Dendritic cell treated with granulocyte-macrophage colony-stimulating factor and Interleukin-4, amounts not matched to agents 40 ng/mL and 50 ng/mL, for 4 days (primary cell): Measurements from ENCODE around the gene GUCA2B.

Experiments
- H3K27ac Mint-ChIP-seq: one replicate; pipeline ENCODE4 v1.8.0; 2022; ENCODE audit warnings: mild to moderate bottlenecking, mixed read lengths
- H3K27me3 Mint-ChIP-seq: one replicate; pipeline ENCODE4 v1.8.0; 2022; ENCODE audit warnings: mild to moderate bottlenecking, mixed read lengths
- H3K36me3 Mint-ChIP-seq: one replicate; pipeline ENCODE4 v1.8.0; 2022; ENCODE audit warnings: low read depth, mixed read lengths
- H3K4me1 Mint-ChIP-seq: one replicate; pipeline ENCODE4 v1.8.0; 2022; ENCODE audit warnings: low read depth, mixed read lengths
- H3K4me3 Mint-ChIP-seq: one replicate; pipeline ENCODE4 v1.8.0; 2022; ENCODE audit warnings: mild to moderate bottlenecking, moderate library complexity, mixed read lengths
- H3K9me3 Mint-ChIP-seq: one replicate; pipeline ENCODE4 v1.8.0; 2022; ENCODE audit warnings: mixed read lengths
- intact Hi-C: fragments of 100-400 bp; cut with micrococcal nuclease; formaldehyde crosslinking; loops from one replicate; pipeline ENCODE4 v1.15.0; 2022

The GUCA2B gene

GRCh38 chr1:42152907-42153600, at the start of gene GUCA2B:
Gene GUCA2B, plus strand, starts transcription at chr1:42153410. Its CDS starts 41 bp downstream, at chr1:42153451.
- no peaks in the 10 kb centered on the region for H3K9me3 Mint-ChIP-seq
- H3K27ac Mint-ChIP-seq, result no peak within 1 kb of the TSS
- no peaks in the 10 kb centered on the region for H3K27me3 Mint-ChIP-seq
- H3K4me1 Mint-ChIP-seq, result peaks cover 6% of the 10 kb centered on the region
- H3K36me3 Mint-ChIP-seq, result no peaks in the 10 kb centered on the region
- intact Hi-C loops, result no loop called here
- no peak within 1 kb of the TSS for H3K4me3 Mint-ChIP-seq

GRCh38 chr1:42105025-42105424, 48.2 kb upstream of the GUCA2B start:
- H3K9me3 Mint-ChIP-seq, result no peaks in the 10 kb centered on the region
- no peaks in the 10 kb centered on the region for H3K36me3 Mint-ChIP-seq
- H3K27ac Mint-ChIP-seq, result no peak overlapping the region
- intact Hi-C loops, result no loop called here
- H3K4me3 Mint-ChIP-seq, result no peak overlapping the region
- peaks cover 8% of the 10 kb centered on the region for H3K27me3 Mint-ChIP-seq
- H3K4me1 Mint-ChIP-seq, result no peaks in the 10 kb centered on the region

GRCh38 chr1:42108309-42108708, 44.9 kb upstream of the GUCA2B start:
- no peaks in the 10 kb centered on the region for H3K9me3 Mint-ChIP-seq
- intact Hi-C loops, result no loop called here
- H3K36me3 Mint-ChIP-seq, result no peaks in the 10 kb centered on the region
- H3K27me3 Mint-ChIP-seq, result peaks cover 8% of the 10 kb centered on the region
- H3K27ac Mint-ChIP-seq, result no peak overlapping the region
- H3K4me1 Mint-ChIP-seq, result no peaks in the 10 kb centered on the region
- H3K4me3 Mint-ChIP-seq, result no peak overlapping the region

GRCh38 chr1:42109600-42109999, 43.6 kb upstream of the GUCA2B start:
- intact Hi-C loops, result no loop called here
- no peak overlapping the region for H3K4me3 Mint-ChIP-seq
- H3K36me3 Mint-ChIP-seq, result no peaks in the 10 kb centered on the region
- H3K27me3 Mint-ChIP-seq, result peaks cover 4% of the 10 kb centered on the region
- no peak overlapping the region for H3K27ac Mint-ChIP-seq
- no peaks in the 10 kb centered on the region for H3K9me3 Mint-ChIP-seq
- no peaks in the 10 kb centered on the region for H3K4me1 Mint-ChIP-seq

- no peaks in the 10 kb centered on the region for H3K9me3 Mint-ChIP-seq
- no peak overlapping the region for H3K27ac Mint-ChIP-seq
- H3K4me3 Mint-ChIP-seq, result no peak overlapping the region
- H3K4me1 Mint-ChIP-seq, result no peaks in the 10 kb centered on the region
- no peaks in the 10 kb centered on the region for H3K36me3 Mint-ChIP-seq
- intact Hi-C loops, result no loop called here
- H3K27me3 Mint-ChIP-seq, result peaks cover 12% of the 10 kb centered on the region
These were observed 39.0 kb upstream of the GUCA2B start for GRCh38 chr1:42114229-42114628.

- no peaks in the 10 kb centered on the region for H3K36me3 Mint-ChIP-seq
- no peaks in the 10 kb centered on the region for H3K4me1 Mint-ChIP-seq
- intact Hi-C loops, result no loop called here
- no peaks in the 10 kb centered on the region for H3K9me3 Mint-ChIP-seq
- no peak overlapping the region for H3K4me3 Mint-ChIP-seq
- H3K27ac Mint-ChIP-seq, result no peak overlapping the region
- peaks cover 12% of the 10 kb centered on the region for H3K27me3 Mint-ChIP-seq
These were observed 36.0 kb upstream of the GUCA2B start for GRCh38 chr1:42117214-42117613.

GRCh38 chr1:42118125-42118524, 35.1 kb upstream of the GUCA2B start:
- no peaks in the 10 kb centered on the region for H3K9me3 Mint-ChIP-seq

GRCh38 chr1:42122408-42122807, 30.8 kb upstream of the GUCA2B start:
- Mint-ChIP-seq H3K4me3 (no peak overlapping the region), H3K27me3 (peaks cover 7% of the 10 kb centered on the region), H3K4me1 (no peaks in the 10 kb centered on the region), H3K36me3 (no peaks in the 10 kb centered on the region), H3K9me3 (no peaks in the 10 kb centered on the region), H3K27ac (no peak overlapping the region)
- intact Hi-C loops, result no loop called here

More at GRCh38 chr1:42118125-42118524, 35.1 kb upstream of the GUCA2B start:
- H3K36me3 Mint-ChIP-seq, result no peaks in the 10 kb centered on the region
- H3K27ac Mint-ChIP-seq, result no peak overlapping the region
- no peak overlapping the region for H3K4me3 Mint-ChIP-seq
- H3K27me3 Mint-ChIP-seq, result peaks cover 12% of the 10 kb centered on the region
- no peaks in the 10 kb centered on the region for H3K4me1 Mint-ChIP-seq
- intact Hi-C loops, result no loop called here

GRCh38 chr1:42125552-42125951, 27.7 kb upstream of the GUCA2B start:
- intact Hi-C loops, result no loop called here
- no peaks in the 10 kb centered on the region for H3K9me3 Mint-ChIP-seq
- H3K27ac Mint-ChIP-seq, result no peak overlapping the region
- H3K36me3 Mint-ChIP-seq, result no peaks in the 10 kb centered on the region
- H3K27me3 Mint-ChIP-seq, result peaks cover 8% of the 10 kb centered on the region
- H3K4me3 Mint-ChIP-seq, result no peak overlapping the region
- H3K4me1 Mint-ChIP-seq, result no peaks in the 10 kb centered on the region

- Mint-ChIP-seq H3K4me1 (no peaks in the 10 kb centered on the region), H3K27ac (no peak overlapping the region), H3K27me3 (peaks cover 8% of the 10 kb centered on the region), H3K4me3 (no peak overlapping the region), H3K36me3 (no peaks in the 10 kb centered on the region), H3K9me3 (no peaks in the 10 kb centered on the region)
- intact Hi-C loops, result no loop called here
These were observed 25.4 kb upstream of the GUCA2B start for GRCh38 chr1:42127767-42128166.

GRCh38 chr1:42128499-42128898, 24.7 kb upstream of the GUCA2B start:
- no peaks in the 10 kb centered on the region for H3K36me3 Mint-ChIP-seq
- H3K27me3 Mint-ChIP-seq, result peaks cover 8% of the 10 kb centered on the region
- H3K9me3 Mint-ChIP-seq, result no peaks in the 10 kb centered on the region
- no peaks in the 10 kb centered on the region for H3K4me1 Mint-ChIP-seq
- intact Hi-C loops, result no loop called here
- no peak overlapping the region for H3K4me3 Mint-ChIP-seq
- H3K27ac Mint-ChIP-seq, result no peak overlapping the region

GRCh38 chr1:42128964-42129363, 24.2 kb upstream of the GUCA2B start:
- Mint-ChIP-seq H3K27ac (no peak overlapping the region), H3K27me3 (peaks cover 8% of the 10 kb centered on the region), H3K36me3 (no peaks in the 10 kb centered on the region), H3K4me1 (no peaks in the 10 kb centered on the region), H3K9me3 (no peaks in the 10 kb centered on the region), H3K4me3 (no peak overlapping the region)
- intact Hi-C loops, result no loop called here

GRCh38 chr1:42130061-42130660, 23.0 kb upstream of the GUCA2B start:
- H3K36me3 Mint-ChIP-seq, result no peaks in the 10 kb centered on the region
- H3K4me1 Mint-ChIP-seq, result no peaks in the 10 kb centered on the region
- no peak overlapping the region for H3K27ac Mint-ChIP-seq
- H3K9me3 Mint-ChIP-seq, result no peaks in the 10 kb centered on the region
- H3K4me3 Mint-ChIP-seq, result no peak overlapping the region
- intact Hi-C loops, result no loop called here
- H3K27me3 Mint-ChIP-seq, result peaks cover 8% of the 10 kb centered on the region

GRCh38 chr1:42133390-42133789, 19.8 kb upstream of the GUCA2B start:
- no peaks in the 10 kb centered on the region for H3K36me3 Mint-ChIP-seq
- no peaks in the 10 kb centered on the region for H3K9me3 Mint-ChIP-seq
- no peak overlapping the region for H3K27ac Mint-ChIP-seq
- peaks cover 8% of the 10 kb centered on the region for H3K4me1 Mint-ChIP-seq
- intact Hi-C loops, result no loop called here
- H3K27me3 Mint-ChIP-seq, result peaks cover 4% of the 10 kb centered on the region
- H3K4me3 Mint-ChIP-seq, result no peak overlapping the region
